ENCODE results near the gene SH3BGR.

The SH3BGR gene

GRCh38 chr21:39481886-39482285 lies 30.1 kb downstream of the SH3BGR start:
- Mint-ChIP-seq H3K4me3 (no peak overlapping the region), H3K9me3 (no peaks in the 10 kb centered on the region), H3K27ac (peak overlapping the region in 1 of 2 donors; percentile 14), H3K4me1 (no peaks in the 10 kb centered on the region), H3K27me3 (no peaks in the 10 kb centered on the region)
- no peak for ATAC-seq
- no peak for DNase-seq

- Mint-ChIP-seq H3K4me3 (no peak overlapping the region), H3K4me1 (no peaks in the 10 kb centered on the region), H3K27ac (no peak overlapping the region), H3K27me3 (no peaks in the 10 kb centered on the region), H3K9me3 (no peaks in the 10 kb centered on the region)
- ATAC-seq (no peak), DNase-seq (no peak)
Measured at GRCh38 chr21:39483917-39484316, 32.1 kb downstream of the SH3BGR start.

DNA sequence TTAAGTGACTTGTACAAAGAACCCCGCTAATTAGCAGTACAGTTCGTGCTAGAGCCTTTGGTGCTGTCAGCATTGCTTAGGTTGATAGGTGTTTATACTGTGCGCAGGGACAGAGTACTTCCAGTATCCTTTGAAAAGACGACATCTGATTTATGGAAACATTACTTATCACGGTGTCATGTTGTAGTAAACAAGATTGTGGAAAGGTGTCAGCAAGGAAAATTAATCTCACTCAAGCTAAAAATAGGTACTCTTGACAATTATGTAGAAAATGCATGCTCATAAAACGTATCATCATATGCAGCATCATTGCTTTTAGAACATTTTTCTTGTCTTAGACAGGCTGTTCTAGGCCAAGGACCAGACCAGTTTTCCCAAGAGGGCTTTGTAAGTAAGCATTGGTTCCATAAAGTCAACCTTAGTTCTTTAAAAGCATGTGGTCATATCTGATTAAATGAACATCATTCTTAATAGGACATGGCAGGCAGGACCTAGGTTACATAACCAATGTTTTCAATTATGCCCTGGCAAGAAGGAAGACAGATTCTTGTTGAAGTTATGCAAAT lies 33.0 kb downstream of the SH3BGR start:
- ATAC-seq (no peak), DNase-seq (no peak)
- H3K27me3 Mint-ChIP-seq: no peaks in the 10 kb centered on the region
- peak overlapping the region in 1 of 2 donors; percentile 52 for H3K27ac Mint-ChIP-seq
- H3K4me3 Mint-ChIP-seq: no peak overlapping the region
- H3K9me3 Mint-ChIP-seq: no peaks in the 10 kb centered on the region
- no peaks in the 10 kb centered on the region for H3K4me1 Mint-ChIP-seq

DNA sequence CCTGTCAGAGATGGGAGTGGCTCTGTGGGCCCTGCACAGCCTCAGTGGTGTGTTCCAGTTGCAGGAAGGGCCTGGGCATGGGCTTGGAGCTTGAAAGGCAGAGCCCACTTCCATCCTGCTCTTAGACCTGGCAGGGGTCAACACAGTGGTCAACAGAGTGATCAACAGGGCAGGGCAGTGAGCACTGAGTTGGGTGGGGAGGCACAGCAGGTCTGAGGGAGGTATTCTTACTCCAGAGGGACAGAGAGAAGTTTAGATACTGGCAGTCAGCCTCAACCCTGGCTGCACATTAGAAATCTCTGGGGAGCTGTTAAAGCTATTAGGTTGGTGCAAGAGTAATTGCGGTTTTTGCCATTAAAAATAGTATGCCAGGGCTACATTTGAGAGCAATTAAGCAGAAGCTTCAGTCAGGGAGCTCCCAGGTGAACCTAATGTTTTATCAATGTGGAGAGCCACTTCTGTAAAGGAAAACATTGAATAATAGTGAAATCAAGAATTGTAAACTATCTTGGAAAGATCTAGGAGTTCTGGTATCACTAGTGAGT lies 37.7 kb downstream of the SH3BGR start:
- Mint-ChIP-seq H3K27me3 (no peaks in the 10 kb centered on the region), H3K4me3 (no peak overlapping the region), H3K27ac (peak overlapping the region in 1 of 2 donors; percentile 47), H3K9me3 (peaks cover 3 to 13% of the 10 kb centered on the region in 2 donors), H3K4me1 (no peaks in the 10 kb centered on the region)
- DNase-seq: no peak
- ATAC-seq: no peak

DNA sequence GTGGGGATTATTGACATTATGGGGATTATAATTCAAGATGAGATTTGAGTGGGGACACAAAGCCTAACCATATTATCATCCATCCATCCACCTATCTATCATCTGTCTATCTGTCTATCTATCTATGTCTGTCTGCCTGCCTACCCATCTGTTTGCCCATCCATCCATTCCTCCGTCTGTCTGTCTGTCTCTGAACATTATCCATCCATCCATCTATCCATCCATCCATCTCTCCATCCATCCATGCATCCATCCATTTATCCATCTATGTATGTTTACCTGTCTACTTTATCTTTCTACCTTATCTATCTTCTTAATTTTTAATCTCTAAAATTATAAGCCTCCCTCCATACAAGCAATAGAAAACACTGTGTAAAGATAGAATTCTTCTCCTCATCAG lies 47.4 kb downstream of the SH3BGR start:
- no peaks in the 10 kb centered on the region for H3K4me1 Mint-ChIP-seq

GRCh38 chr21:39502631-39503030 lies 50.9 kb downstream of the SH3BGR start:
- H3K27ac Mint-ChIP-seq: no peak overlapping the region
- no peaks in the 10 kb centered on the region for H3K27me3 Mint-ChIP-seq
- no peaks in the 10 kb centered on the region for H3K4me1 Mint-ChIP-seq
- ATAC-seq (no peak), DNase-seq (no peak)
- peaks cover 0 to 9% of the 10 kb centered on the region in 2 donors for H3K9me3 Mint-ChIP-seq
- no peak overlapping the region for H3K4me3 Mint-ChIP-seq

More for the DNA sequence above, 47.4 kb downstream of the SH3BGR start:
- DNase-seq (no peak), ATAC-seq (no peak)
- no peak overlapping the region for H3K4me3 Mint-ChIP-seq
- no peaks in the 10 kb centered on the region for H3K27me3 Mint-ChIP-seq
- peaks cover 5 to 6% of the 10 kb centered on the region in 2 donors for H3K9me3 Mint-ChIP-seq
- H3K27ac Mint-ChIP-seq: no peak overlapping the region

GRCh38 chr21:39503123-39503762 lies 51.5 kb downstream of the SH3BGR start:
- H3K27me3 Mint-ChIP-seq: no peaks in the 10 kb centered on the region
- ATAC-seq: no peak
- no peaks in the 10 kb centered on the region for H3K4me1 Mint-ChIP-seq
- no peak overlapping the region for H3K4me3 Mint-ChIP-seq
- H3K27ac Mint-ChIP-seq: no peak overlapping the region
- H3K9me3 Mint-ChIP-seq: peaks cover 0 to 9% of the 10 kb centered on the region in 2 donors
- no peak for DNase-seq

GRCh38 chr21:39504230-39504629 lies 52.5 kb downstream of the SH3BGR start:
- Mint-ChIP-seq H3K27me3 (no peaks in the 10 kb centered on the region), H3K9me3 (peaks cover 0 to 9% of the 10 kb centered on the region in 2 donors), H3K4me3 (no peak overlapping the region), H3K4me1 (no peaks in the 10 kb centered on the region), H3K27ac (no peak overlapping the region)
- DNase-seq (no peak), ATAC-seq (no peak)

GRCh38 chr21:39510240-39510639 lies 58.5 kb downstream of the SH3BGR start:
- no peak for DNase-seq
- Mint-ChIP-seq H3K4me3 (no peak overlapping the region), H3K4me1 (no peaks in the 10 kb centered on the region), H3K27me3 (no peaks in the 10 kb centered on the region), H3K27ac (peak overlapping the region in 1 of 2 donors; percentile 23), H3K9me3 (peaks cover 0 to 9% of the 10 kb centered on the region in 2 donors)
- no peak for ATAC-seq

DNA sequence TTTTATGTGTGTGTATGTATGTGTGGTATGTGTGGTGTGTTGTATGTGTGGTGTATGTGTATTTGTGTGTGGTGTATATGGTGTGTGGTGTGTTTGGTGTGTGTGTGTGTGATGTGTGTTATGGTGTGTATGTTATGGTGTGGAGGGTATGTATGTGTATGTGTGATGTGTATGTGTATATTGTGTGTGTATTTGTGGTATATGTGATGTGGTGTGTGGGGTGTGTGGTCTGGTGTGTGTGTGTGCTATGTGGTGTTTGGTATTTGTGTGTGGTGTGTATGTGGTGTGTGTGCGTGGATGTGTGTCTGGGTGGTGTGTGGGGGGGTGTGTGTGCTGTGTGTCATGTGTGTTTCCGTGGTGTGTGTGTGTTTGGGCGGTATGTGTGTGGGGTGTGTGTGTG lies 59.3 kb downstream of the SH3BGR start:
- DNase-seq: no peak
- no peak overlapping the region for H3K4me3 Mint-ChIP-seq
- peaks cover 0 to 7% of the 10 kb centered on the region in 2 donors for H3K9me3 Mint-ChIP-seq
- H3K27me3 Mint-ChIP-seq: no peaks in the 10 kb centered on the region
- no peak for ATAC-seq
- no peaks in the 10 kb centered on the region for H3K4me1 Mint-ChIP-seq
- peak overlapping the region in 1 of 2 donors; percentile 52 for H3K27ac Mint-ChIP-seq

DNA sequence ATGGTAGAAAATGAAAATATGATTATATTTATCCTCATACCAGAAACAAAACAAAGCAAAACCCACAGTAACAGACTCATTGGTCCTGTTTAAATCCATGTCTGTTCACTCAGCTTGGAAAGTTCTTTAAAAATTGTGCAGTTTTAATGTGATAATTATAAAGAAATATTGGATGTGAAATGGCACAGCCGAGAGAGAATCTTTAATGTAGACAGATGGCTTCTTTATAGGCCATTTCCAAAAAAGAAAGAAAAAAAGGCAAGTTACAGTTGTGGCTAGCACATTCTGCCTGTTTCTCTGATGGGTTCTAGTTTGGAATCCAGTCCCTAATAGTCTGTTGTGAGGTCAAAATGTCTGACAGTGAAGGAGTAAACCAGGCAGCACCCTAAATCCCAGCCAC lies 62.0 kb downstream of the SH3BGR start:
- H3K27me3 Mint-ChIP-seq: no peaks in the 10 kb centered on the region

GRCh38 chr21:39515684-39516472 lies 64.1 kb downstream of the SH3BGR start:
- Mint-ChIP-seq H3K27me3 (no peaks in the 10 kb centered on the region), H3K9me3 (no peaks in the 10 kb centered on the region), H3K4me1 (no peaks in the 10 kb centered on the region), H3K27ac (no peak overlapping the region), H3K4me3 (no peak overlapping the region)
- no peak for DNase-seq
- ATAC-seq: no peak

More for the DNA sequence above, 62.0 kb downstream of the SH3BGR start:
- no peak overlapping the region for H3K27ac Mint-ChIP-seq
- ATAC-seq (no peak), DNase-seq (no peak)
- H3K9me3 Mint-ChIP-seq: no peaks in the 10 kb centered on the region
- no peak overlapping the region for H3K4me3 Mint-ChIP-seq
- no peaks in the 10 kb centered on the region for H3K4me1 Mint-ChIP-seq

DNA sequence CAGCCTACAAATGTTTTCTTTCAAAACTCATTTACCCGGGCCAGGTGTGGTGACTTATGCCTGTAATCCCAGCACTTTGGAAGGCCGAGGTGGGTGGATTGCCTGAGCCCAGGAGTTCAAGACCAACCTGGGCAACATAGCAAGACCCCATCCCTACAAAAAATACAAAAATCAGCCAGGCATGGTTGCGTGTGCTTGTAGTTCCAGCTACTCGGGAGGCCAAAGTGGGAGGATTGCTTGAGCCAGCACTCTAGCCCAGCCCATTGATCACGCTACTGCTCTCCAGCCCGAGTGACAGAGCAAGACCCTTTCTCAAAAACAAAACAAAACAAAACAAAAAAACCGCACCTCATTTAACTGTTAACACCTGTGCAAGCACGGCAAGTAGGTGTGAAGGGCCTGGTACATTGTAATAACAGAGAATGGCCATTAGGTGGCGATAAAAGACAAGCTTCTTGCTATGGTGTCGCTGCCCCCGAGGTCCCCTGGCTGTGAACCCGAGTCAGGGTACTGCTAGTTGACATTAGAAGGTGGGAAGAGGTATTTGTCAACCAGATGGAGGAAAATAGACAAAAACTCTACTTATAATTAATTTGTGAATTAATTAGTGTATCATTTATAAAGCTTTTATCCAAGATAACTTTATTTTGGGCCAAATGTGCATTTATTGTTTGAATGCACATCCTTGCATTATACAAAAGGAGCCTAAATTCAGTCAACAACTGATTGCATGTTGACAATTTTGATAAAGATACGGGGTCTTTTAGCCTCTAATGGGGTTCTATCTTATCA lies 66.5 kb downstream of the SH3BGR start:
- Mint-ChIP-seq H3K27me3 (no peaks in the 10 kb centered on the region), H3K4me1 (no peaks in the 10 kb centered on the region), H3K4me3 (no peak overlapping the region), H3K27ac (no peak overlapping the region), H3K9me3 (no peaks in the 10 kb centered on the region)
- ATAC-seq (peak; percentile 86), DNase-seq (peak; percentile 39 to 51)

- no peak overlapping the region for H3K4me3 Mint-ChIP-seq
- H3K27ac Mint-ChIP-seq: no peak overlapping the region
- H3K27me3 Mint-ChIP-seq: no peaks in the 10 kb centered on the region
- ATAC-seq (no peak), DNase-seq (no peak)
- H3K9me3 Mint-ChIP-seq: no peaks in the 10 kb centered on the region
- H3K4me1 Mint-ChIP-seq: no peaks in the 10 kb centered on the region
Measured at GRCh38 chr21:39518847-39519210, 67.1 kb downstream of the SH3BGR start.

- Mint-ChIP-seq H3K4me1 (no peaks in the 10 kb centered on the region), H3K9me3 (no peaks in the 10 kb centered on the region), H3K27ac (no peak overlapping the region), H3K4me3 (no peak overlapping the region), H3K27me3 (no peaks in the 10 kb centered on the region)
- DNase-seq (no peak), ATAC-seq (no peak)
Measured at GRCh38 chr21:39519835-39520234, 68.1 kb downstream of the SH3BGR start.
